Memory B cell (primary cell): Measurements from ENCODE around the gene RELB.

Experiments
- ATAC-seq: fragments of 150-1000 bp; cut with Tn5 transposase; 2 replicates; pipeline ENCODE4 v1.10.0; 2021; ENCODE audit warnings: low read depth, mild to moderate bottlenecking, moderate library complexity
- DNase-seq, 2 donors: peaks; one replicate each; pipeline ENCODE4 v3.0.0; 2022; ENCODE audit warnings: low spot score in 2 of 2
- H3K27ac Mint-ChIP-seq: one replicate; pipeline ENCODE4 v1.8.0; 2022; ENCODE audit warnings: mild to moderate bottlenecking, moderate library complexity, mixed read lengths
- H3K27me3 Mint-ChIP-seq: one replicate; pipeline ENCODE4 v1.8.0; 2022; ENCODE audit warnings: mixed read lengths
- H3K36me3 Mint-ChIP-seq: one replicate; pipeline ENCODE4 v1.8.0; 2022; ENCODE audit warnings: mild to moderate bottlenecking, mixed read lengths
- H3K4me1 Mint-ChIP-seq: one replicate; pipeline ENCODE4 v1.8.0; 2022; ENCODE audit warnings: mixed read lengths
- H3K4me3 Mint-ChIP-seq: one replicate; pipeline ENCODE4 v1.8.0; 2022; ENCODE audit warnings: mild to moderate bottlenecking, moderate library complexity, mixed read lengths
- H3K9me3 Mint-ChIP-seq: one replicate; pipeline ENCODE4 v1.8.0; 2022; ENCODE audit warnings: mixed read lengths

Gene RELB

DNA sequence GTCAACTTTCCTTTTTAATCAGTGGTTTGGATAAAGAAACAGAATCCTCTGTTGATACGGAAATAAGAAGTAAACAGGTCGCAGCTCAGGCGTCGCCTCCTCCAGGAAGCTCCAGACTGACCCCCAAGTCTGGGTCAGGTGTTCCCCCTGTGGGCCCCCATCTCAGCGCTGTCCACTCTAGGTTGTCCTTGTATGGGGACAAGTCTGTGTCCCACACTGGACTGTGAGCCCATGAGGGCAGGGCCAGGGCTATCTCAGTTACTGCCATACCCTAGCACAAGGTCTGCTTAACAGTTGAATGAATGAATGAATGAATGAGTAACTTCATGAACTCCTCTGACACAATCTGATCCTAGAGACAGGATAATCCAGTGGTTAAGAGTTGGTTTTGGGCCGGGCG, 45.1 kb downstream of the RELB start:
- DNase-seq (no peak), ATAC-seq (no peak)
- Mint-ChIP-seq H3K4me1 (peaks cover 45% of the 10 kb centered on the region), H3K27me3 (no peaks in the 10 kb centered on the region), H3K27ac (peak overlapping the region; percentile 92), H3K9me3 (no peaks in the 10 kb centered on the region), H3K36me3 (peaks cover 24% of the 10 kb centered on the region), H3K4me3 (peak overlapping the region; percentile 84)

- peak in 1 of 2 donors; percentile 61 for DNase-seq
- H3K4me3 Mint-ChIP-seq, result peak overlapping the region; percentile 84
- no peaks in the 10 kb centered on the region for H3K9me3 Mint-ChIP-seq
- peak; percentile 66 for ATAC-seq
- H3K4me1 Mint-ChIP-seq, result peaks cover 41% of the 10 kb centered on the region
- H3K36me3 Mint-ChIP-seq, result peaks cover 20% of the 10 kb centered on the region
- H3K27ac Mint-ChIP-seq, result peak overlapping the region; percentile 92
- no peaks in the 10 kb centered on the region for H3K27me3 Mint-ChIP-seq
Measured at GRCh38 chr19:45047188-45047797, 46.0 kb downstream of the RELB start.

DNA sequence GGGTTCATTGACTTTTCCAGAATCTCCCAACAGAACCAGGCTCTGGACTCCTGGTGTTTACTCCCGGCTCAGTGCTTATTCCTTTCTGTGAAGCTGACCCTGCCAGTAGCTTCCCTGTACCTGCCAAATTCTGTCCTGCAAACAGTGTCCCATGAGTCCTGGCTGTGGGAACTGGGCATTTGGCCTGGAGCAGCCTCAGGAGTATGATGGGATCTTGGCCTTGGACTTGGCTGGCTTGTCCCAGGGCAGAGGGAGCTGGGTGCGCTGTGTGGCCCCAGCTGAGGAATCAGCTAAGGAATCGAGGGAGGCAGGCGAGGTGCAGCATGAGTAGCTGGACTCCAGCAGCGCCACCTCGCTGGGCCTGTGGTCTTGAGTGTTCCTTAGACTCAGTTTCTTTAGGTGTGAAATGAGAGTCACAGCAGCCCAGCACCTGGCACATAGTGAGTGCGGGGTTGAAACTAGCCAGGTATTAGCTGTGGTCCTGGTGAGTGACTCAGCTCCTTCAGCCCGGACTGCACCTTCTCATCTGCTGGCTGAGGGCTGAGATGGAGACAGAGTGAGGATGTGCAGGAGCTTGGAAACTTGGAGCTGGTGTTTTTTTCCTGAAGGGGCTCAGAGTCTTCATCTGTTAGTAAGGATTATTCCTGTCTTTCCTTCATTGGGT, 47.9 kb downstream of the RELB start:
- Mint-ChIP-seq H3K27me3 (no peaks in the 10 kb centered on the region), H3K36me3 (peaks cover 20% of the 10 kb centered on the region), H3K9me3 (no peaks in the 10 kb centered on the region), H3K27ac (peak overlapping the region; percentile 93), H3K4me3 (peak overlapping the region; percentile 71), H3K4me1 (peaks cover 47% of the 10 kb centered on the region)
- DNase-seq, result no peak
- ATAC-seq, result no peak

GRCh38 chr19:45050036-45050435, 48.8 kb downstream of the RELB start:
- DNase-seq (no peak), ATAC-seq (no peak)
- peak overlapping the region; percentile 71 for H3K4me3 Mint-ChIP-seq
- H3K27me3 Mint-ChIP-seq, result no peaks in the 10 kb centered on the region
- H3K4me1 Mint-ChIP-seq, result peaks cover 51% of the 10 kb centered on the region
- H3K36me3 Mint-ChIP-seq, result peaks cover 22% of the 10 kb centered on the region
- no peaks in the 10 kb centered on the region for H3K9me3 Mint-ChIP-seq
- H3K27ac Mint-ChIP-seq, result peak overlapping the region; percentile 93

GRCh38 chr19:45051929-45052579, 50.8 kb downstream of the RELB start:
- H3K4me1 Mint-ChIP-seq, result peaks cover 45% of the 10 kb centered on the region
- no peaks in the 10 kb centered on the region for H3K9me3 Mint-ChIP-seq
- H3K27ac Mint-ChIP-seq, result peak overlapping the region; percentile 93
- H3K4me3 Mint-ChIP-seq, result peak overlapping the region; percentile 86
- DNase-seq, result peak; percentile 54 to 73
- no peaks in the 10 kb centered on the region for H3K27me3 Mint-ChIP-seq
- peak; percentile 85 for ATAC-seq
- H3K36me3 Mint-ChIP-seq, result peaks cover 20% of the 10 kb centered on the region

DNA sequence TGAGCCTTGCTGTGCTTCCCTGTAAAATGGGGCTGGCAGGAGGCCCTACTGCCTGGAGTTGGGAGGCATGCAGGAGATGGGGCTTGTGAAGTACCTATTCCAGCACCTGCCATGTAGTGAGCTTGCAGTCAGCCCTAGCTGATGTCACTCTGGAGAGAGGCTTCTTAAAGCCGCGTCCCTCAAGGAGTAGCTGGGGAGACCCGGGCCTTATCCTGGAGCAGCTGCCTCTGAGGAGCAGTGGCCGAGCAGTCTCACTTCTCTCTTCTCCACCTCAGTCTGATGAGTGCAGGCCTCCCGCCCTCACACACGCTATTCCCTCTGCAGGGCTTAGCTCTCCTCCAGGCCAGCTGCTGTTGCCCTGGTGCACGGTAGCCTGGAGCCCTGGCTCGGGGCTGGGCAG, 55.6 kb downstream of the RELB start:
- H3K27ac Mint-ChIP-seq, result peak overlapping the region; percentile 21
- peak overlapping the region; percentile 41 for H3K4me3 Mint-ChIP-seq
- ATAC-seq (no peak), DNase-seq (no peak)
- peaks cover 55% of the 10 kb centered on the region for H3K4me1 Mint-ChIP-seq
- H3K9me3 Mint-ChIP-seq, result no peaks in the 10 kb centered on the region
- no peaks in the 10 kb centered on the region for H3K27me3 Mint-ChIP-seq
- peaks cover 42% of the 10 kb centered on the region for H3K36me3 Mint-ChIP-seq

DNA sequence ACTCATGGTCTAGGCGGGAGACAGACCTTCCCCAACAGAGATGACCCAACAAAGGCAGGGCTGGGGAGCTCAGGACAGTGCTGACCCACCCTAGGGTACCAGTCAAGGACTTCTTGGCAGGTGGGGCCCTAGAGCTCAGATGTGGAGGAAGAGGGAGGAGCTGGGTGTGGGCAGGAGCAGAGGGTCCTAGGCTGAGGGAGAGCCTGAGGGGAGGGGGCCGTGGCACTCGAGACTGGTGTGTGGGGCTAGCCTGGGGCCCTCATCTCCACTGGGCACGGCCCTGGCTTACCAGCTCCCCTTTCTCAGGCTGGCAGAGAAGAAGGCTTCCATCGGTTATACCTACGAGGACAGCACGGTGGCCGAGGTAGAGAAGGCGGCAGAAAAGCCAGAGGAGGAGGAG, 56.2 kb downstream of the RELB start:
- peaks cover 39% of the 10 kb centered on the region for H3K36me3 Mint-ChIP-seq
- H3K27ac Mint-ChIP-seq, result peak overlapping the region; percentile 21
- DNase-seq (no peak), ATAC-seq (no peak)
- no peak overlapping the region for H3K4me3 Mint-ChIP-seq
- H3K27me3 Mint-ChIP-seq, result no peaks in the 10 kb centered on the region
- peaks cover 49% of the 10 kb centered on the region for H3K4me1 Mint-ChIP-seq
- no peaks in the 10 kb centered on the region for H3K9me3 Mint-ChIP-seq

DNA sequence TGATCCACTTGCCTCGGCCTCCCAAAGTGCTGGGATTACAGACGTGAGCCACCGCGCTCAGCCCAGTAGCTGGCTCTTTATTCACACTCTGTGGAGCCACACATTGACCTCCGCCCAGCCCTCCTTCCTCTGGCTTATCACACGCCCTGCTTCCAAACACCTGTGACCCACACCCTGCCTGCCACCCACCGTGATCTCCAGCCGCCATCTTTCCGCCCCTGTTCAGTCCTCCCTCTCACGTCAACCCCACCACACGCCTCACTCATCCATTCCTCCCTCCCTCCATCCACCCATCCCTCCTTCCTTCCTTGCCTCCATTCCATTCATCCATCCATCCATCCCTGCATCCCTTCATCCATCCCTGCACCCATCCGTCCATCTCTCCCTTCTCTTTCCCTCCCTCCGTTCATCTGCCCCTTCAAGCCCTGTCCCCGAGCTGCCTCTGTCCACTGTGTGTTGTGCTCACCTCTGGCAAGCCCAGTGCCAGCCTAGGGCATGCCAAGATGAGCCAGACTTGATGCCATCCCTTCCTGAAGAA, 57.4 kb downstream of the RELB start:
- Mint-ChIP-seq H3K36me3 (peaks cover 41% of the 10 kb centered on the region), H3K4me1 (peaks cover 43% of the 10 kb centered on the region)

GRCh38 chr19:45059258-45059965, 58.1 kb downstream of the RELB start:
- H3K4me1 Mint-ChIP-seq, result peaks cover 43% of the 10 kb centered on the region
- ATAC-seq (peak; percentile 93), DNase-seq (peak; percentile 92 to 95)
- peak overlapping the region; percentile 78 for H3K27ac Mint-ChIP-seq
- no peaks in the 10 kb centered on the region for H3K27me3 Mint-ChIP-seq
- no peaks in the 10 kb centered on the region for H3K9me3 Mint-ChIP-seq
- H3K36me3 Mint-ChIP-seq, result peaks cover 41% of the 10 kb centered on the region
- H3K4me3 Mint-ChIP-seq, result peak overlapping the region; percentile 43

More for the DNA sequence above, 57.4 kb downstream of the RELB start:
- no peaks in the 10 kb centered on the region for H3K9me3 Mint-ChIP-seq
- no peak for DNase-seq
- H3K4me3 Mint-ChIP-seq, result no peak overlapping the region
- no peaks in the 10 kb centered on the region for H3K27me3 Mint-ChIP-seq
- no peak for ATAC-seq
- H3K27ac Mint-ChIP-seq, result peak overlapping the region; percentile 78

GRCh38 chr19:45061965-45062364, 60.7 kb downstream of the RELB start:
- Mint-ChIP-seq H3K36me3 (peaks cover 40% of the 10 kb centered on the region), H3K27me3 (no peaks in the 10 kb centered on the region), H3K27ac (peak overlapping the region; percentile 55), H3K4me3 (no peak overlapping the region), H3K4me1 (peaks cover 27% of the 10 kb centered on the region), H3K9me3 (no peaks in the 10 kb centered on the region)
- no peak for ATAC-seq
- no peak for DNase-seq

DNA sequence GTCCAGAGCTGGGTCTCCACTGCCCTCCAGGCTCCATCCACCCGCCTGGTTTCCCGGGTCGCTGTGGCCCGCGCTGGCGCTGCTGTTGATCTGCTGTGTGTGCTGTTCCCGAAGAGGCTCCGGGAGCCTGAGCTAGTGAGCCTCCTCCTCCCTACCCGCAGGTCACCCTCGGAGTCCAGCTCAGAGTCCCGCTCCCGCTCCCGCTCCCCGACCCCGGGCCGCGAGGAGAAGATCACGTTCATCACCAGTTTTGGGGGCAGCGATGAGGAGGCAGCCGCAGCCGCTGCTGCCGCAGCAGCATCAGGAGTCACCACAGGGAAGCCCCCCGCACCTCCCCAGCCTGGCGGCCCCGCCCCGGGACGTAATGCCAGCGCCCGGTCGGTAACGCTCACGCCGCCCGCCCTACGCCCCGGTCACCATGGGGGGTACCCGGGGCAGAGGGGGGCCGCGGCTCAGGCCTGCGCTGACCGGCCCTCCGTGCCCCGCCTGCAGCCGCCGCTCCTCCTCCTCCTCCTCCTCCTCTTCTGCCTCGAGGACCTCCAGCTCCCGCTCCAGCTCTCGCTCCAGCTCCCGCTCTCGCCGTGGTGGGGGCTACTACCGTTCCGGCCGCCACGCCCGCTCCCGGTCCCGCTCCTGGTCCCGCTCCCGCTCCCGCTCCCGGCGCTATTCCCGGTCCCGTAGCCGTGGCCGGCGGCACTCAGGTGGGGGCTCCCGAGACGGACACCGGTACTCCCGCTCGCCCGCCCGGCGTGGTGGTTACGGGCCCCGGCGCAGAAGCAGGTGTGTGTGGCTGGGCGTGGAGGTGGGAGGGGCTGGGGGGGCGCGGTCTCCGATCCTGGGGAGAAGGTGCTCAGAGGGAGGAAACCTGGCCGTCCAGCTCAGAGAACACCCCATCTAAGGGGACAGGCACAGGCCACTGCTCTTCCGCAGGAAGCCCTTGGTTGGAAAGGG, 62.9 kb downstream of the RELB start:
- Mint-ChIP-seq H3K4me3 (no peak overlapping the region), H3K27me3 (no peaks in the 10 kb centered on the region), H3K36me3 (peaks cover 30% of the 10 kb centered on the region), H3K4me1 (peaks cover 12% of the 10 kb centered on the region), H3K27ac (no peak overlapping the region), H3K9me3 (no peaks in the 10 kb centered on the region)
- DNase-seq (no peak), ATAC-seq (no peak)

DNA sequence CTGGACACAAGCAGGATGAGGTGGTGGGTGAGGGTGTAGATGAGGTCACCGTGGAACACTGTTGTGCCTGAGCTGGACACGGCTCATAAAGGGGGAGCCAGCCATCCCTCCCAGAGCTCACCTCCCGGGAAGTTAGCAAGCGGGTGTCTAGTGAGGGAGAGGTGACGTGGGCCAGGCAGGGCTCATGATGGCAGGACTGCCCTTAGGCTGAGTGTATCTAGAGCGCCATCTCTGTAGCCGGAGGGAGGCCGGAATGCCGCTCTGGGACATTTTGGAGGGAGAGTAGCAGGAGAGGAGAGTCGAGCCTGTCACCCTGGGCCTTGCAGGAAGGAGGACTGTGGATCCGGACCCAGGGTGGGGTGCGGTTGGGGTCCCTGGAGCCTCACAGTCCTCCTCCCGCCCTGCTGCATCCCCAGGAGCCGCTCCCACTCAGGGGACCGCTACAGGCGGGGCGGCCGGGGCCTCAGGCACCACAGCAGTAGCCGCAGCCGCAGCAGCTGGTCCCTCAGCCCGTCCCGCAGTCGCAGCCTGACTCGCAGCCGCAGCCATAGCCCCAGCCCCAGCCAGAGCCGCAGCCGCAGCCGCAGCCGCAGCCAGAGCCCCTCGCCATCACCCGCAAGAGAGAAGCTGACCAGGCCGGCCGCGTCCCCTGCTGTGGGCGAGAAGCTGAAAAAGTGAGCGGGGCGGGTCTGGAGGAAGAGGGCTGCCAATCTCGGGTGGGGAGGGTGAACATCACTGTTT, 65.8 kb downstream of the RELB start:
- Mint-ChIP-seq H3K4me3 (no peak overlapping the region), H3K27me3 (no peaks in the 10 kb centered on the region), H3K4me1 (peaks cover 5% of the 10 kb centered on the region), H3K9me3 (no peaks in the 10 kb centered on the region), H3K27ac (no peak overlapping the region), H3K36me3 (peaks cover 23% of the 10 kb centered on the region)
- no peak for DNase-seq
- no peak for ATAC-seq
